ENCODE results near the gene TLE5. TPM values are rescaled to one million over a fixed set of nuclear protein-coding genes. Genes with fewer than 3 reads are reported as not detected.

Gene TLE5
- total and polyA plus RNA-seq, 10 of the 15 experiments (the other 5 are each of a cell fraction or from before 2014, with no cell fraction given): 2.5 to 373 (median 154) TPM

- TF ChIP-seq NR2F1 (conservative IDR thresholded peaks at IDR 0.05) (peak; percentile 46), RAD21 (IDR thresholded peaks at IDR 0.05; ENCODE audit: insufficient read depth, low read depth, low read length) (peak; percentile 88), NRF1 (conservative IDR thresholded peaks at IDR 0.05; ENCODE audit: low read depth, low read length) (no peak), E4F1 (IDR thresholded peaks at IDR 0.05; ENCODE audit: borderline replicate concordance, partially characterized antibody) (no peak), RBBP5 (conservative IDR thresholded peaks at IDR 0.05) (no peak), USF1 (IDR thresholded peaks at IDR 0.05; ENCODE audit: borderline replicate concordance, extremely low read length, insufficient read depth, low read depth, low read length) (no peak), BACH1 (IDR thresholded peaks at IDR 0.05; ENCODE audit: borderline replicate concordance) (no peak), IKZF1 (conservative IDR thresholded peaks at IDR 0.05) (peak; percentile 29; the same call in 1 of the 2 replicates), LARP7 (IDR thresholded peaks at IDR 0.05) (peak; percentile 47; the same call in 1 of the 2 replicates), CHD2 (IDR thresholded peaks at IDR 0.05; ENCODE audit: borderline replicate concordance, low read depth, low read length) (peak; percentile 81), MYC (IDR thresholded peaks at IDR 0.05; ENCODE audit: insufficient read depth, insufficient read length, insufficient replicate concordance, low read length, severe bottlenecking) (no peak), CTCF (IDR thresholded peaks at IDR 0.05 in 2 of 3, conservative IDR thresholded peaks at IDR 0.05 in 1 of 3; ENCODE audit: control insufficient read depth in 2 of 3, extremely low read depth in 1 of 3, insufficient read depth in 1 of 3, low read depth in 3 of 3, low read length in 3 of 3) (peak; percentile 81 to 97 (median 92)), GATAD2B (conservative IDR thresholded peaks at IDR 0.05; ENCODE audit: low read depth) (peak; percentile 58), CREM (IDR thresholded peaks at IDR 0.05; ENCODE audit: low read depth) (no peak), MEF2B (IDR thresholded peaks at IDR 0.05; ENCODE audit: partially characterized antibody, poor library complexity, severe bottlenecking) (peak; percentile 15), SREBF2 (IDR thresholded peaks at IDR 0.05; ENCODE audit: low read length) (no peak), NR2C1 (IDR thresholded peaks at IDR 0.05) (no peak), DPF2 (IDR thresholded peaks at IDR 0.05) (0 out of 2 replicates have a peak, but pooled peaks have one; percentile 27), KDM1A (IDR thresholded peaks at IDR 0.05; ENCODE audit: borderline replicate concordance) (no peak)
These were observed 13.5 kb upstream of the TLE5 start (continued) for GRCh38 chr19:3075605-3076431.

Data from GM12878 (cell line).